NCI-H526 (cell line): ENCODE results near the gene PRRC2C.
A peak's percentile ranks its signal among the peaks of the same experiment; 100 is the strongest.

Experiments used
- DNase-seq, 2 experiments: peaks; one replicate each; lab custom pipeline; 2025; lab: John Stamatoyannopoulos, UW

Gene PRRC2C

DNA sequence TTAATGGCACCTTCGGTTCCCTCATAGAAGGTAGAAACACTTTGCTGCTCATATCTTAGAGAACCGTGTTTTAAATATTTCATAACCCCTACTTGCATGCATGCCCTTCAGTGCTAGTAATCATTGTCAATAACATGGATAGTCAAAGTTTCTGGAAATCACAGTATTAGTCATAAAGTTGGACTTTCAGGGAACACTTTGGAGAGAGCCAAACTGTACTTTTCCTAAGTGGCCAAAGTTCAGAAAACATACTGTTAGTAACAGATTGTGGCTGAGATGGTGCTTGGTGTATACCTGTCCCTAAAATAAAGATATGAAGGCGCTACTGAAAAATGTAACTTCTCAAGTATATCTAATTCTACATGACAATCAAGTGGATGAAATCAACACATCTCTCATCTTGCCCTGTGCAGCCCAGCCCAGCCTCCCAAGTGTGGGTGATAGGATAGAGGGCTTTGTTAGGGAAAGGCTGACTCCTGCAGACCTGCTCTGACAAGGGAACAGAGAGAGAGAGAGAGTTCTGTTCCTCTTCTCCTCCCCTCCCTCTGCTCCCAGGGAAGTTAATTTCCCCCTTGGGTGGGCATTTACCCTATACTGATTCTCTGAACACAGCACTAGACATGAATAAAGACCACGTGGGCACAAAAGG is 152.7 kb downstream of the PRRC2C start:
- DNase-seq = no peak

DNA sequence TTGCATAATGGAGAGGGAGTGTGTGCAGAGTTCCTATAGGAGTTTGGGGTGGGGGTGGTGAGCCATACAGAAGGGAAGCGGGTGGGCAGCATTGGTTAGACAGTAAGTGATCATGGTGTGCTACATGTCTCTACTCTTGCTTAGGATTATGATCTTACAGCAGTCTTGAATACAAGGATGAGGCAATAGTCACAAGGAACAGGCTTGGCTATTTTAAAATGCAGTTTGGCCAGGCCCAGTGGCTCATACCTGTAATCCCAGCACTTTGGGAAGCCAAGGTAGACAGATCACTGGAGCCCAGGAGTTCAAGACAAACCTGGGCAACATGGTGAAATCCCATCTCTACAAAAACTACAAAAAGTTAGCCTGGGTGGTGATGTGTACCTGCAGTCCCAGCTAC is 154.9 kb downstream of the PRRC2C start:
- DNase-seq = no peak

DNA sequence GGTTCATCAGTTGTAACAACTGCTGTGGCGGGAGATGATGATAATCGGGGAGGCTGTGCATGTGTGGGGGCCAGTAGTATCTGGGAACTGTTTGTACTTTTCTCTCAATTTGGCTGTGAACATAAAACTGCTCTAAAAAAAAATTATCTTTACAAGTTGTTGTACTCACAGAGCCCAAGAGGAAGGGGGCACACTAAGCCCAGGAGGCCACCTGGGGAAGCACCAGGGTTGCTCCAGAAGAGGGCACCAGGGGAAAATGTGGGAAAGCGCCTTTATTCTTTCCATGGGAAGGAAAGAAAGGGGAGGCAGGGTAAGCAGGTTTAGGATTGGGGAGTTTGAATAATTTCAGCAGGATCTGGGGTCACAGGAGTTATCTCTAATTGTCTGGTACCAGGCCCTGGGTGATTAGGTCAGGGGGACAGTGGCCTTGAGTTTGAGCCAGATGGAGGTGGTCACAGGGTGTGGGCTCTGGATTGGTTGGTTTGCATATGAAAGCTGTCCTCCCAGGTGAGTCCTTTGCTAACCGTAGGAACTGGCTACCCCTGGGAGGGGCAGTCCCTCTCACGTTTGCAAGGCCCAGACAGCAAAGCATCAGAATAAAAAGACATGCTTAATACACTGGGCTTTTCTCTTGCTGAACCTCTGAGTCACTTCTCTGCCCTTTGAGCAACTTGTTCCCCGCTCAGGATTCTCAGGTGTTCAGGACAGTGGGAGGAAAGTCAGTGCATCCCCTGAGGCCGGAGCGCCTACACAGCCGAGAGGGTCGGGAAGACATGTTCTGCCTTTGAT is 155.9 kb downstream of the PRRC2C start:
- DNase-seq = peak in 1 of 2 experiments; percentile 47

DNA sequence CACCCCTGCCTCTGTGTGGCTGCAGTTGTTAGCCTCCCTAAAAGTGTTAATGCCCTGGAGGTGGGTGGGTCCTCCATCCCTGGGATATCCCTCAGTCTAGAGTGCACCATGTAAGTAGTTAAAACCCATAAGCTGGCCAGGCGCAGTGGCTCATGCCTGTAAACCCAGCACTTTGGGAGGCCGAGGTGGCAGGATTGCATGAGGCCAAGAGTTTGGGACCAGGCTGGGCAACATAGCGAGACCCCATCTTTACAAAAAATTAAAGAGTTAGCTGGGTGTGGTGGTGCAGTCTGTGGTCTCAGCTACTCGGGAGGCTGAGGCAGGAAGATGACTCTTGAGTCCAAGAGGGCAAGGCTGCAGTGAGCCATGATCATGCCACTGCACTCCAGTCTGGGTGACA is 156.9 kb downstream of the PRRC2C start:
- DNase-seq = no peak
